22Rv1 (cell line): ENCODE data around the gene CNR2.

Experiments used
- CTCF ChIP-seq: fragments of 450-650 bp; IDR thresholded peaks from 2 replicates; pipeline ENCODE4 v1.5.1; 2017; ENCODE audit warnings: mild to moderate bottlenecking
- ZFX ChIP-seq: fragments of 450-650 bp; IDR thresholded peaks from 2 replicates; pipeline ENCODE4 v1.6.1; 2017; ENCODE audit warnings: antibody characterized with exemption, borderline replicate concordance

GRCh38 chr1:23895993-23896392 lies 17.2 kb downstream of the CNR2 start:
- TF ChIP-seq CTCF: no peak
- no peak for TF ChIP-seq ZFX
